ENCODE measurements around the gene FAF1.

The FAF1 gene

GRCh38 chr1:50666849-50667248 lies 293.2 kb downstream of the FAF1 start:
- no peak overlapping the region for H3K4me3 ChIP-seq (ENCODE audit: low read depth, low read length)
- no peak for TF ChIP-seq CTCF (conservative IDR thresholded peaks at IDR 0.05; ENCODE audit: low read depth, low read length)
- DNase-seq (ENCODE audit: low read depth): no peak

GRCh38 chr1:50665413-50665812 lies 294.7 kb downstream of the FAF1 start:
- TF ChIP-seq CTCF (conservative IDR thresholded peaks at IDR 0.05; ENCODE audit: low read depth, low read length): no peak
- peak; percentile 54 for DNase-seq (ENCODE audit: low read depth)
- no peak overlapping the region for H3K4me3 ChIP-seq (ENCODE audit: low read depth, low read length)

- no peak for TF ChIP-seq CTCF (conservative IDR thresholded peaks at IDR 0.05; ENCODE audit: low read depth, low read length)
Measured at GRCh38 chr1:50661626-50662025, 298.4 kb downstream of the FAF1 start.

GRCh38 chr1:50659107-50659662 lies 300.9 kb downstream of the FAF1 start:
- H3K4me3 ChIP-seq (ENCODE audit: low read depth, low read length): no peak overlapping the region
- TF ChIP-seq CTCF (conservative IDR thresholded peaks at IDR 0.05; ENCODE audit: low read depth, low read length): no peak
- DNase-seq (ENCODE audit: low read depth): no peak

More at GRCh38 chr1:50661626-50662025, 298.4 kb downstream of the FAF1 start:
- no peak overlapping the region for H3K4me3 ChIP-seq (ENCODE audit: low read depth, low read length)
- peak; percentile 28 for DNase-seq (ENCODE audit: low read depth)

GRCh38 chr1:50658459-50659076 lies 301.5 kb downstream of the FAF1 start:
- H3K4me3 ChIP-seq (ENCODE audit: low read depth, low read length): no peak overlapping the region
- DNase-seq (ENCODE audit: low read depth): peak; percentile 47
- TF ChIP-seq CTCF (conservative IDR thresholded peaks at IDR 0.05; ENCODE audit: low read depth, low read length): no peak

- DNase-seq (ENCODE audit: low read depth): no peak
- no peak overlapping the region for H3K4me3 ChIP-seq (ENCODE audit: low read depth, low read length)
- no peak for TF ChIP-seq CTCF (conservative IDR thresholded peaks at IDR 0.05; ENCODE audit: low read depth, low read length)
Measured at GRCh38 chr1:50656931-50657330, 303.1 kb downstream of the FAF1 start.
